CD4-positive, alpha-beta T cell (primary cell): Measurements from ENCODE around the gene VASN. TPM values are rescaled to one million over a fixed set of nuclear protein-coding genes. Genes with fewer than 3 reads are reported as not detected.
A peak's percentile ranks its signal among the peaks of the same experiment; 100 is the strongest.

Experiments used
- ATAC-seq: fragments of 200-7000 bp; cut with Tn5 transposase; one replicate; pipeline ENCODE4 v1.10.0; 2022; ENCODE audit warnings: mild to moderate bottlenecking; ENCODE audit not compliant: poor library complexity
- CTCF ChIA-PET: fragments of 350-600 bp; sonication (Branson Sonifier 250); formaldehyde crosslinking; loops from one replicate; lab custom pipeline; 2021; ENCODE audit warnings: antibody characterized with exemption, inconsistent platforms; lab: Charles Lee
- POLR2A ChIA-PET: fragments of 350-600 bp; sonication (Branson Sonifier 250); formaldehyde crosslinking; loops from one replicate; lab custom pipeline; 2021; ENCODE audit warnings: antibody characterized with exemption, inconsistent platforms; lab: Charles Lee
- DNase-seq, 14 experiments: peaks; one replicate each; pipeline ENCODE4 v3.0.0-alpha.2; 2013 to 2020; ENCODE audit warnings: mixed read lengths in 2 of 14
- H3K27ac ChIP-seq, 2 donors: one replicate each; pipeline versions ENCODE4 v1.5.1 to v1.7.0; 2013; ENCODE audit warnings: low read length in 2 of 2, low read depth in 1 of 2, mild to moderate bottlenecking in 1 of 2
- H3K27me3 ChIP-seq, 2 experiments: 1 replicate in 1 of 2; 2 replicates in 1 of 2; pipeline versions ENCODE4 v1.6.1 to v1.7.0; 2013; ENCODE audit warnings: low read length in 2 of 2, control low read depth in 1 of 2, mild to moderate bottlenecking in 1 of 2, moderate library complexity in 1 of 2; ENCODE audit not compliant: insufficient read depth in 2 of 2, control insufficient read depth in 1 of 2
- H3K36me3 ChIP-seq: one replicate; pipeline ENCODE4 v1.6.1; 2013; ENCODE audit warnings: low read length, control low read depth; ENCODE audit not compliant: insufficient read depth
- H3K4me1 ChIP-seq: one replicate; pipeline ENCODE4 v1.6.1; 2013; ENCODE audit warnings: low read length, control low read depth; ENCODE audit not compliant: insufficient read depth
- H3K4me3 ChIP-seq: one replicate; pipeline ENCODE4 v1.5.1; 2013; ENCODE audit warnings: mild to moderate bottlenecking, low read length, moderate library complexity
- H3K9me3 ChIP-seq, 2 experiments: 1 replicate in 1 of 2; 2 replicates in 1 of 2; pipeline versions ENCODE4 v1.6.1 to v1.7.0; 2013; ENCODE audit warnings: low read length in 2 of 2, mild to moderate bottlenecking in 2 of 2, control low read depth in 1 of 2, moderate library complexity in 1 of 2; ENCODE audit not compliant: control insufficient read depth in 1 of 2, insufficient read depth in 1 of 2
- H3K27ac Mint-ChIP-seq: one replicate; pipeline ENCODE4 v1.8.0; 2020; ENCODE audit warnings: mixed read lengths
- H3K27me3 Mint-ChIP-seq: one replicate; pipeline ENCODE4 v1.8.0; 2021; ENCODE audit warnings: mixed read lengths
- H3K36me3 Mint-ChIP-seq: one replicate; pipeline ENCODE4 v1.8.0; 2021; ENCODE audit warnings: low read depth, mixed read lengths
- H3K4me1 Mint-ChIP-seq: one replicate; pipeline ENCODE4 v1.8.0; 2021; ENCODE audit warnings: low read depth, mixed read lengths
- H3K4me3 Mint-ChIP-seq: one replicate; pipeline ENCODE4 v1.8.0; 2020; ENCODE audit warnings: mild to moderate bottlenecking, mixed read lengths
- H3K9me3 Mint-ChIP-seq: one replicate; pipeline ENCODE4 v1.8.0; 2020; ENCODE audit warnings: mixed read lengths
- CTCF ChIP-seq: fragments of 200-600 bp; IDR thresholded peaks from one replicate; pipeline ENCODE4 v1.8.0; 2022; ENCODE audit warnings: antibody characterized with exemption, mild to moderate bottlenecking
- intact Hi-C, 2 experiments: fragments of 100-400 bp; cut with DNase I in 1 of 2; cut with micrococcal nuclease in 1 of 2; formaldehyde crosslinking; loops; one replicate each; pipeline versions ENCODE4 v1.15.1 to v1.9.0; 2023 to 2025; cut with DNase I, micrococcal nuclease
- total RNA-seq, 174 experiments: library from RNA in 2 of 174; stranded (reverse) in 2 of 174; gene quantifications; one replicate each; pipeline ENCODE4 v1.2.3 and lab custom pipeline; 2021 to 2026

VASN gene
- total RNA-seq, 2 experiments from 2014 or later, result 0.70 to 0.77 TPM

GRCh38 chr16:4361033-4361943, 10.4 kb upstream of the VASN start:
- Histone ChIP-seq H3K36me3 (peaks cover 89% of the 10 kb centered on the region), H3K4me1 (peaks cover 3% of the 10 kb centered on the region), H3K9me3 (no peaks in the 10 kb centered on the region), H3K27me3 (no peaks in the 10 kb centered on the region), H3K4me3 (no peak overlapping the region), H3K27ac (no peak overlapping the region)
- no peak overlapping the region for H3K4me3 Mint-ChIP-seq
- H3K4me1 Mint-ChIP-seq, result no peaks in the 10 kb centered on the region
- ATAC-seq (no peak), DNase-seq (no peak)
- ChIA-PET CTCF (no interaction called here), POLR2A (no interaction called here)
- TF ChIP-seq CTCF, result no peak
- peaks cover 88% of the 10 kb centered on the region for H3K36me3 Mint-ChIP-seq
- intact Hi-C loops, result no loop called here
- H3K9me3 Mint-ChIP-seq, result no peaks in the 10 kb centered on the region
- no peaks in the 10 kb centered on the region for H3K27me3 Mint-ChIP-seq
- peak overlapping the region; percentile 17 for H3K27ac Mint-ChIP-seq

GRCh38 chr16:4361944-4362311, 9.7 kb upstream of the VASN start:
- CTCF ChIA-PET, result no interaction called here
- intact Hi-C loops, result no loop called here
- Mint-ChIP-seq H3K27ac (peak overlapping the region; percentile 39), H3K36me3 (peaks cover 88% of the 10 kb centered on the region), H3K4me1 (no peaks in the 10 kb centered on the region), H3K27me3 (no peaks in the 10 kb centered on the region), H3K9me3 (no peaks in the 10 kb centered on the region), H3K4me3 (no peak overlapping the region)
- Histone ChIP-seq H3K9me3 (no peaks in the 10 kb centered on the region), H3K27me3 (no peaks in the 10 kb centered on the region), H3K36me3 (peaks cover 87% of the 10 kb centered on the region), H3K4me1 (peaks cover 3% of the 10 kb centered on the region), H3K27ac (no peak overlapping the region), H3K4me3 (no peak overlapping the region)
- ATAC-seq (no peak), DNase-seq (no peak)
- POLR2A ChIA-PET, result no interaction called here
- no peak for TF ChIP-seq CTCF

- intact Hi-C loops, result no loop called here
- peaks cover 3% of the 10 kb centered on the region for H3K4me1 ChIP-seq
- ChIA-PET CTCF (no interaction called here), POLR2A (no interaction called here)
- H3K27ac ChIP-seq, result no peak overlapping the region
- Mint-ChIP-seq H3K36me3 (peaks cover 85% of the 10 kb centered on the region), H3K4me3 (peak overlapping the region; percentile 20), H3K9me3 (no peaks in the 10 kb centered on the region), H3K27ac (peak overlapping the region; percentile 39), H3K27me3 (no peaks in the 10 kb centered on the region), H3K4me1 (no peaks in the 10 kb centered on the region)
- no peaks in the 10 kb centered on the region for H3K27me3 ChIP-seq
- H3K36me3 ChIP-seq, result peaks cover 89% of the 10 kb centered on the region
- no peak overlapping the region for H3K4me3 ChIP-seq
- H3K9me3 ChIP-seq, result no peaks in the 10 kb centered on the region
- ATAC-seq (no peak), DNase-seq (no peak)
- no peak for TF ChIP-seq CTCF
Observed at GRCh38 chr16:4362476-4363135, 9.0 kb upstream of the VASN start.
